ENCODE results near the gene SOBP.

DNA sequence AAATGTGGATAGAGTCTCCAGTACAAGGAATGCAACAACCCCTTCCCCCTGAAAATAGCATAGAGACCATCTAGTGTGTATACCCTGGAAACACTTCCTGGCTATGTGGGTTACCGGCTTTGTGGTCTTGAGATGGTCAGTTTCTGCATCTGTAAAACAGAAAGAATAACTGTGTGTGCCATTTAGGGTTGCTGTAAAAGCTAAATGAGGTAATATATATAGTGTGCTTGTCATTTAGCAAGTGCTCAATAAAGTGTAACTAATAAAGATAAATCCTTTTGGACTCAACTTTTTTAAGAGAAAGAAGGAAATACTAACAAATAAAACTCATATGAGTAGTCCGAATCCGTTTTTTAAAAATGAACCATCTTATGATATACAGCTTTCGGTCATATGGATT lies 109.1 kb downstream of the SOBP start:
- no peak for TF ChIP-seq POLR2A (IDR thresholded peaks at IDR 0.05)
- TF ChIP-seq, protein P1, sequence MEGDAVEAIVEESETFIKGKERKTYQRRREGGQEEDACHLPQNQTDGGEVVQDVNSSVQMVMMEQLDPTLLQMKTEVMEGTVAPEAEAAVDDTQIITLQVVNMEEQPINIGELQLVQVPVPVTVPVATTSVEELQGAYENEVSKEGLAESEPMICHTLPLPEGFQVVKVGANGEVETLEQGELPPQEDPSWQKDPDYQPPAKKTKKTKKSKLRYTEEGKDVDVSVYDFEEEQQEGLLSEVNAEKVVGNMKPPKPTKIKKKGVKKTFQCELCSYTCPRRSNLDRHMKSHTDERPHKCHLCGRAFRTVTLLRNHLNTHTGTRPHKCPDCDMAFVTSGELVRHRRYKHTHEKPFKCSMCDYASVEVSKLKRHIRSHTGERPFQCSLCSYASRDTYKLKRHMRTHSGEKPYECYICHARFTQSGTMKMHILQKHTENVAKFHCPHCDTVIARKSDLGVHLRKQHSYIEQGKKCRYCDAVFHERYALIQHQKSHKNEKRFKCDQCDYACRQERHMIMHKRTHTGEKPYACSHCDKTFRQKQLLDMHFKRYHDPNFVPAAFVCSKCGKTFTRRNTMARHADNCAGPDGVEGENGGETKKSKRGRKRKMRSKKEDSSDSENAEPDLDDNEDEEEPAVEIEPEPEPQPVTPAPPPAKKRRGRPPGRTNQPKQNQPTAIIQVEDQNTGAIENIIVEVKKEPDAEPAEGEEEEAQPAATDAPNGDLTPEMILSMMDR (IDR thresholded peaks at IDR 0.05) = no peak
